Breast epithelium (tissue), 4 donors: Measurements from ENCODE around the gene ATRNL1. TPM values are rescaled to one million over a fixed set of nuclear protein-coding genes. Genes with fewer than 3 reads are reported as not detected.

Experiments
- DNase-seq, 2 donors: peaks; one replicate each; pipeline ENCODE4 v3.0.0-alpha.2; 2019; ENCODE audit warnings: low spot score in 2 of 2
- H3K27ac ChIP-seq, 2 donors: fragments of 200-600 bp; sonication (generic) in 1 of 2; one replicate each; pipeline ENCODE4 v1.5.1; 2016 to 2019; ENCODE audit warnings: mild to moderate bottlenecking in 1 of 2
- H3K27me3 ChIP-seq, 2 donors: fragments of 200-600 bp; sonication (generic) in 1 of 2; one replicate each; pipeline versions ENCODE4 v1.5.1 to v1.6.0; 2017 to 2019; ENCODE audit warnings: control low read depth in 1 of 2, mild to moderate bottlenecking in 1 of 2
- H3K36me3 ChIP-seq: fragments of 200-600 bp; one replicate; pipeline ENCODE4 v1.5.1; 2019
- H3K4me1 ChIP-seq, 2 donors: fragments of 200-600 bp; sonication (generic); one replicate each; pipeline ENCODE4 v1.5.1; 2016 to 2019; ENCODE audit warnings: control low read depth in 1 of 2
- H3K4me3 ChIP-seq, 3 donors: fragments of 200-600 bp; sonication (generic); 1 replicate in 2 of 3; 2 replicates in 1 of 3; pipeline ENCODE4 v1.5.1; 2016 to 2019; ENCODE audit warnings: mild to moderate bottlenecking in 3 of 3, moderate library complexity in 2 of 3
- H3K9me3 ChIP-seq, 2 donors: fragments of 200-600 bp; sonication (generic) in 1 of 2; one replicate each; pipeline ENCODE4 v1.5.1; 2016 to 2019; ENCODE audit warnings: control low read depth in 1 of 2
- POLR2A ChIP-seq: fragments of 450-650 bp; IDR thresholded peaks from one replicate; pipeline ENCODE4 v1.6.1; 2016; ENCODE audit warnings: antibody characterized with exemption, mild to moderate bottlenecking, moderate library complexity
- POLR2AphosphoS5 ChIP-seq, 3 donors: sonication (generic); formaldehyde crosslinking; IDR thresholded peaks; one replicate each; pipeline ENCODE4 v1.6.1; 2017; ENCODE audit warnings: antibody characterized with exemption in 3 of 3
- intact Hi-C: fragments of 100-400 bp; cut with DNase I; formaldehyde crosslinking; loops from one replicate; pipeline ENCODE4 v1.15.1; 2023; ENCODE audit warnings: low total_unique reads
- total RNA-seq, 3 donors: library from RNA; depleted of rRNA; stranded (reverse); fragments of >200 nt; gene quantifications; one replicate each; pipeline ENCODE4 v1.1.0, GENCODE V29; 2016
- TF ChIP-seq, protein P1 (sequence below), 3 donors: fragments of 450-650 bp; IDR thresholded peaks; one replicate each; pipeline ENCODE4 v1.5.1; 2016 to 2017; ENCODE audit warnings: antibody characterized with exemption in 3 of 3, mild to moderate bottlenecking in 3 of 3, moderate library complexity in 3 of 3

ATRNL1 gene
- total RNA-seq, 3 donors from 2014 or later: 0.16 to 11.4 (median 2.9) TPM

DNA sequence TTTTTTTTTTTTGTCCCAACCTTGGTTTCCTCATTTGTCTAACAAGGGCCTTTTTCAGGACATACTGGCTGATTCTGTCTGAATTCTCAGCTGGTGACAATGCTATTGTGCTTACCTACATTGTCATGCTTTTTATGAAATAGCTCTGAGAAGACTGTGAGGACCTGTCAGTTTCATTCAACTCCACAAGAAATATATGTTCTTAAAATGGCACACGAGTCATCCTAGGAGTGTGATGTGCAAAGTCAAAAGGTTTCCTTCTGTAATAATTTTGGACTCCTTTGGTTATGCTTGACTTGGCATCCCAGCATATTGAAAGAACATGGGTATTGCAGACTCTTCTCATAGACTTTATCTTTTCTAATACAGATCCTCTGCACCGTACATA is 863.8 kb downstream of the ATRNL1 start:
- H3K36me3 ChIP-seq: no peaks in the 10 kb centered on the region
- no peak for TF ChIP-seq POLR2A
- TF ChIP-seq, protein P1, sequence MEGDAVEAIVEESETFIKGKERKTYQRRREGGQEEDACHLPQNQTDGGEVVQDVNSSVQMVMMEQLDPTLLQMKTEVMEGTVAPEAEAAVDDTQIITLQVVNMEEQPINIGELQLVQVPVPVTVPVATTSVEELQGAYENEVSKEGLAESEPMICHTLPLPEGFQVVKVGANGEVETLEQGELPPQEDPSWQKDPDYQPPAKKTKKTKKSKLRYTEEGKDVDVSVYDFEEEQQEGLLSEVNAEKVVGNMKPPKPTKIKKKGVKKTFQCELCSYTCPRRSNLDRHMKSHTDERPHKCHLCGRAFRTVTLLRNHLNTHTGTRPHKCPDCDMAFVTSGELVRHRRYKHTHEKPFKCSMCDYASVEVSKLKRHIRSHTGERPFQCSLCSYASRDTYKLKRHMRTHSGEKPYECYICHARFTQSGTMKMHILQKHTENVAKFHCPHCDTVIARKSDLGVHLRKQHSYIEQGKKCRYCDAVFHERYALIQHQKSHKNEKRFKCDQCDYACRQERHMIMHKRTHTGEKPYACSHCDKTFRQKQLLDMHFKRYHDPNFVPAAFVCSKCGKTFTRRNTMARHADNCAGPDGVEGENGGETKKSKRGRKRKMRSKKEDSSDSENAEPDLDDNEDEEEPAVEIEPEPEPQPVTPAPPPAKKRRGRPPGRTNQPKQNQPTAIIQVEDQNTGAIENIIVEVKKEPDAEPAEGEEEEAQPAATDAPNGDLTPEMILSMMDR (IDR thresholded peaks at IDR 0.05): no peak
- intact Hi-C loops: no loop called here
- H3K4me1 ChIP-seq: no peaks in the 10 kb centered on the region
- no peaks in the 10 kb centered on the region for H3K9me3 ChIP-seq
- no peaks in the 10 kb centered on the region for H3K27me3 ChIP-seq
- no peak overlapping the region for H3K27ac ChIP-seq
- no peak overlapping the region for H3K4me3 ChIP-seq
- DNase-seq: no peak

- H3K4me3 ChIP-seq: no peak overlapping the region
- no peaks in the 10 kb centered on the region for H3K4me1 ChIP-seq
- intact Hi-C loops: no loop called here
- no peaks in the 10 kb centered on the region for H3K9me3 ChIP-seq
- H3K36me3 ChIP-seq: no peaks in the 10 kb centered on the region
- no peaks in the 10 kb centered on the region for H3K27me3 ChIP-seq
- H3K27ac ChIP-seq: no peak overlapping the region
- DNase-seq: no peak
- TF ChIP-seq POLR2AphosphoS5 (IDR thresholded peaks at IDR 0.05) (no peak), POLR2A (no peak)
- TF ChIP-seq, protein P1 (IDR thresholded peaks at IDR 0.05): no peak
Measured at GRCh38 chr10:115957786-115958442, 864.7 kb downstream of the ATRNL1 start.

DNA sequence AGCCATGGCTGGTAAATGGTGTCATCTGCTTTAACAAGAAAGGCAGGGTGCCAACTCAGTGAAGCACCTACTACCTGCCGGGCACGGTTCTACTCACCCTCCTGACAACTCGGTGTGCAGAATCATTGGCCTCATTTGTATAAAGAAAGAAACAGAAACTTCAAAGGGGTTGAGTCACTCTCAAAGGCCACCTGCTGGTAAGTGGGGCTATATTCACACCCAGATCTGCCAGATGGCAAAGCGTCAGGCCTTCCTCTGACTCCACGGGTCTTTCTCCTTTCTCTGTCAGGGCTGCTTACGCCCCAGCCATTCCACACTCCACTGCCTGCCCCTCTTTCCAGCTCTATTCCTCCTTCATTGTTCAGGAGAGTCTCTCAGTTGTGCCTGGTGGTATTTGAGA is 870.7 kb downstream of the ATRNL1 start:
- intact Hi-C loops: no loop called here
- H3K9me3 ChIP-seq: no peaks in the 10 kb centered on the region
- no peak for DNase-seq
- no peaks in the 10 kb centered on the region for H3K4me1 ChIP-seq
- H3K27ac ChIP-seq: no peak overlapping the region
- no peak overlapping the region for H3K4me3 ChIP-seq
- no peaks in the 10 kb centered on the region for H3K36me3 ChIP-seq
- TF ChIP-seq POLR2A (no peak), POLR2AphosphoS5 (IDR thresholded peaks at IDR 0.05) (no peak)
- TF ChIP-seq, protein P1 (IDR thresholded peaks at IDR 0.05): no peak
- no peaks in the 10 kb centered on the region for H3K27me3 ChIP-seq

GRCh38 chr10:115964827-115965226 is 871.7 kb downstream of the ATRNL1 start:
- intact Hi-C loops: no loop called here
- Histone ChIP-seq H3K4me3 (no peak overlapping the region), H3K9me3 (no peaks in the 10 kb centered on the region), H3K4me1 (no peaks in the 10 kb centered on the region), H3K27ac (no peak overlapping the region), H3K27me3 (no peaks in the 10 kb centered on the region), H3K36me3 (no peaks in the 10 kb centered on the region)
- DNase-seq: no peak
- TF ChIP-seq, protein P1 (IDR thresholded peaks at IDR 0.05): no peak
- no peak for TF ChIP-seq POLR2AphosphoS5 (IDR thresholded peaks at IDR 0.05)

GRCh38 chr10:115965376-115965775 is 872.2 kb downstream of the ATRNL1 start:
- Histone ChIP-seq H3K4me3 (no peak overlapping the region), H3K27me3 (no peaks in the 10 kb centered on the region), H3K4me1 (no peaks in the 10 kb centered on the region), H3K9me3 (no peaks in the 10 kb centered on the region), H3K27ac (no peak overlapping the region), H3K36me3 (no peaks in the 10 kb centered on the region)
- TF ChIP-seq, protein P1 (IDR thresholded peaks at IDR 0.05): no peak
- TF ChIP-seq POLR2A: no peak
- no peak for TF ChIP-seq POLR2AphosphoS5 (IDR thresholded peaks at IDR 0.05)
- intact Hi-C loops: no loop called here
- DNase-seq: no peak
